Measurements from ENCODE around the gene ZNF22. TPM values are rescaled to one million over a fixed set of nuclear protein-coding genes. Genes with fewer than 3 reads are reported as not detected.

Gene ZNF22
- total and polyA plus RNA-seq, 2 of the 4 experiments (the other 2 are of a cell fraction) = 10.6 to 12.4 TPM

GRCh38 chr10:45005284-45005683 is 4.6 kb downstream of the ZNF22 start:
- H3K56ac ChIP-seq (ENCODE audit: extremely low read depth, insufficient read depth, low read length) = no peak overlapping the region
- ATAC-seq (ENCODE audit: low read depth) (no peak), DNase-seq (no peak)
- H4K20me1 ChIP-seq (ENCODE audit: insufficient read depth, low read length) = no peaks in the 10 kb centered on the region
- peaks cover 6% of the 10 kb centered on the region for H3K4me1 ChIP-seq (ENCODE audit: control insufficient read depth, insufficient read depth, low read length)
- POLR2A ChIA-PET (ENCODE audit: unreplicated experiment) = no interaction called here
- no peaks in the 10 kb centered on the region for H3K9me3 ChIP-seq (ENCODE audit: control insufficient read depth, insufficient read depth, low read length)
- WGBS, 2 experiments (ENCODE audit: extremely low coverage in 2 of 2, insufficient read length in 1 of 2) = no CpG with 5 or more reads among the region's 1 CpG
- no peak overlapping the region for H3K4ac ChIP-seq (ENCODE audit: low read depth, low read length)
- H3K4me2 ChIP-seq (ENCODE audit: low read depth, low read length) = no peak overlapping the region
- TF ChIP-seq POLR2A (IDR thresholded peaks at IDR 0.05; ENCODE audit: low read depth, low read length) (no peak), RCOR1 (IDR thresholded peaks at IDR 0.05; ENCODE audit: insufficient replicate concordance, low read length) (no peak), CHD1 (IDR thresholded peaks at IDR 0.05; ENCODE audit: low read depth, low read length) (no peak), USF2 (IDR thresholded peaks at IDR 0.05; ENCODE audit: low read depth, low read length) (no peak), CTCF (conservative IDR thresholded peaks at IDR 0.05; ENCODE audit: low read depth, low read length) (no peak), RFX5 (IDR thresholded peaks at IDR 0.05; ENCODE audit: low read depth, low read length) (no peak), NFE2L2 (IDR thresholded peaks at IDR 0.05; ENCODE audit: low read depth, low read length) (no peak), MAFK (IDR thresholded peaks at IDR 0.05; ENCODE audit: low read depth, low read length) (no peak), ELK1 (IDR thresholded peaks at IDR 0.05; ENCODE audit: borderline replicate concordance, low read depth, low read length) (no peak), FOS (IDR thresholded peaks at IDR 0.05; ENCODE audit: low read depth, low read length) (no peak), MXI1 (IDR thresholded peaks at IDR 0.05; ENCODE audit: borderline replicate concordance, low read depth, low read length) (no peak), BHLHE40 (IDR thresholded peaks at IDR 0.05; ENCODE audit: low read depth, low read length) (no peak)
- peaks cover 6% of the 10 kb centered on the region for H3K36me3 ChIP-seq (ENCODE audit: control insufficient read depth, insufficient read depth, low read length)
- CTCF ChIA-PET = interaction anchor here (1.8 kb wide), 1 partner anchor 73 kb away, joined by 5 read pairs; no protein-coding TSS in a partner anchor
- H4K5ac ChIP-seq (ENCODE audit: low read depth, low read length) = no peak overlapping the region
- H2AK5ac ChIP-seq (ENCODE audit: low read depth, low read length) = no peak overlapping the region
- H3K18ac ChIP-seq (ENCODE audit: low read depth, low read length) = no peak overlapping the region
- H2AFZ ChIP-seq (replicated peaks; ENCODE audit: low read length, poor library complexity) = no peak overlapping the region
- H4K8ac ChIP-seq (ENCODE audit: low read depth in 2 of 2, low read length in 2 of 2) = no peak overlapping the region
- peaks cover 2% of the 10 kb centered on the region; the same call in 1 of the 2 replicates for H3K9me1 ChIP-seq (ENCODE audit: insufficient read depth, low read length)
- no peak overlapping the region for H2AK9ac ChIP-seq (replicated peaks; ENCODE audit: low read depth, low read length, poor library complexity)
- H3K4me3 ChIP-seq (ENCODE audit: insufficient read depth, low read depth, low read length) = no peak overlapping the region
- H3K9ac ChIP-seq (ENCODE audit: low read depth, low read length) = no peak overlapping the region
- no peak overlapping the region for H2BK15ac ChIP-seq (ENCODE audit: low read depth, low read length)
- H2BK5ac ChIP-seq (ENCODE audit: low read depth, low read length, poor library complexity, severe bottlenecking) = no peak overlapping the region
- no peak overlapping the region for H4K91ac ChIP-seq (ENCODE audit: insufficient read depth, low read depth, low read length)
- no peak overlapping the region for H3K14ac ChIP-seq (replicated peaks; ENCODE audit: low read depth, low read length)
- no peak overlapping the region for H2BK120ac ChIP-seq (ENCODE audit: low read depth, low read length)
- no TSS peak for BruUV-seq (replicated peaks)
- no peak overlapping the region for H2BK20ac ChIP-seq (ENCODE audit: low read depth, low read length)
- in situ Hi-C loops (cut with MboI; ENCODE audit: low sequenced_read_pairs) (no loop called here), intact Hi-C loops (cut with micrococcal nuclease) (loop anchor here (10.0 kb wide), 1 partner anchor 460 kb away; no protein-coding TSS in a partner anchor), dilution Hi-C loops (cut with HindIII; ENCODE audit: low sequenced_read_pairs, unreplicated experiment) (no loop called here)
- no peaks in the 10 kb centered on the region for H3K27me3 ChIP-seq (ENCODE audit: control insufficient read depth, insufficient read depth, low read length)
- no peak overlapping the region for H3K27ac ChIP-seq (ENCODE audit: insufficient read depth, low read length)
- H3K79me1 ChIP-seq (ENCODE audit: low read depth in 1 of 2, low read length in 2 of 2) = peaks cover 16 to 38% of the 10 kb centered on the region in 2 experiments
- no peak overlapping the region for H3K23ac ChIP-seq (ENCODE audit: low read depth, low read length)

Measured in IMR-90 (cell line).